Stimulated activated CD8-positive, alpha-beta memory T cell treated with anti-CD3 and anti-CD28 coated beads, Interleukin-7, amount 100 ng/mL, for 24 hours (primary cell): Measurements from ENCODE around the gene PGGT1B.
"Not testable (repeated sequence)": the region's sequence is repeated elsewhere in the genome, so short reads cannot be mapped to it uniquely, and the experiment has no call there.

Source experiments
- DNase-seq: peaks from one replicate; pipeline ENCODE4 v3.0.0-alpha.2; 2020; ENCODE audit warnings: low read depth

The PGGT1B gene

GRCh38 chr5:115257981-115258380, 4.7 kb downstream of the PGGT1B start:
- no peak for DNase-seq

- not testable (repeated sequence) for DNase-seq
These were observed 13.3 kb downstream of the PGGT1B start for GRCh38 chr5:115249379-115249778.

- no peak for DNase-seq
These were observed 16.2 kb downstream of the PGGT1B start for GRCh38 chr5:115246361-115246991.

- DNase-seq = no peak
These were observed 19.3 kb downstream of the PGGT1B start for GRCh38 chr5:115243412-115243811.

GRCh38 chr5:115241881-115242642, 20.6 kb downstream of the PGGT1B start:
- DNase-seq = no peak

- no peak for DNase-seq
These were observed 25.6 kb downstream of the PGGT1B start for GRCh38 chr5:115237066-115237465.

- no peak for DNase-seq
These were observed 26.1 kb downstream of the PGGT1B start for GRCh38 chr5:115236599-115236998.

- DNase-seq = no peak
These were observed 31.1 kb downstream of the PGGT1B start for GRCh38 chr5:115231598-115231997.

- DNase-seq = no peak
These were observed 33.1 kb downstream of the PGGT1B start for GRCh38 chr5:115229606-115230005.

GRCh38 chr5:115227281-115227680, 35.4 kb downstream of the PGGT1B start:
- no peak for DNase-seq

GRCh38 chr5:115214541-115214940, 48.1 kb downstream of the PGGT1B start:
- DNase-seq = no peak

GRCh38 chr5:115209279-115209678, 53.4 kb downstream of the PGGT1B start:
- no peak for DNase-seq

GRCh38 chr5:115202952-115203351, 59.7 kb downstream of the PGGT1B start:
- no peak for DNase-seq

- no peak for DNase-seq
These were observed 66.5 kb downstream of the PGGT1B start for GRCh38 chr5:115196161-115196560.

- no peak for DNase-seq
These were observed 68.0 kb downstream of the PGGT1B start for GRCh38 chr5:115194676-115195075.

GRCh38 chr5:115193295-115193694, 69.4 kb downstream of the PGGT1B start:
- DNase-seq = no peak

- no peak for DNase-seq
These were observed 70.6 kb downstream of the PGGT1B start for GRCh38 chr5:115192098-115192497.

- DNase-seq = no peak
These were observed 71.1 kb downstream of the PGGT1B start for GRCh38 chr5:115191474-115192031.

- no peak for DNase-seq
These were observed 72.3 kb downstream of the PGGT1B start for GRCh38 chr5:115190388-115190787.

- no peak for DNase-seq
These were observed 72.8 kb downstream of the PGGT1B start for GRCh38 chr5:115189866-115190265.

- DNase-seq = no peak
These were observed 75.9 kb downstream of the PGGT1B start for GRCh38 chr5:115186794-115187193.

- DNase-seq = no peak
These were observed 77.9 kb downstream of the PGGT1B start for GRCh38 chr5:115184770-115185169.

- DNase-seq = no peak
These were observed 80.9 kb downstream of the PGGT1B start for GRCh38 chr5:115181757-115182156.
